Body of pancreas (tissue), 4 donors: ENCODE data around the gene GPRC5D.

Experiments
- CTCF ChIP-seq, 7 experiments: fragments of 450-650 bp in 4 of 7; fragments of 200-600 bp in 3 of 7; sonication (generic) in 3 of 7; IDR thresholded peaks; one replicate each; pipeline ENCODE4 v1.5.1; 2016 to 2019; ENCODE audit warnings: antibody characterized with exemption in 7 of 7
- POLR2A ChIP-seq, 3 donors: fragments of 450-650 bp; IDR thresholded peaks; one replicate each; pipeline ENCODE4 v1.6.1; 2016; ENCODE audit warnings: antibody characterized with exemption in 3 of 3, mild to moderate bottlenecking in 2 of 3

GRCh38 chr12:12891881-12892355, 60.1 kb downstream of the GPRC5D start:
- TF ChIP-seq CTCF (IDR thresholded peaks at IDR 0.05) (no peak), POLR2A (IDR thresholded peaks at IDR 0.05) (no peak)
